ENCODE measurements around the gene ACTN1. TPM values are rescaled to one million over a fixed set of nuclear protein-coding genes. Genes with fewer than 3 reads are reported as not detected.

The ACTN1 gene
- 253 and 262 TPM in 2 replicates for total RNA-seq (2021; fragmentation: NEBNext Ultra II Directional; extraction: Animal tissue kit (Norgen Biotek cat#: 25700))
- 236 and 302 TPM in 2 replicates for polyA plus RNA-seq (2011; rRNA removed)
- polyA plus RNA-seq (2011; cell fraction: cytosol; rRNA removed) = 181 TPM
- 508 TPM for polyA plus RNA-seq (2011; cell fraction: nucleus; rRNA removed)
- polyA plus RNA-seq (2012, experiment 1 of 2) = 230 to 270 TPM (median 252 TPM) in 4 replicates
- 133 TPM for polyA plus RNA-seq (2012, experiment 2 of 2)
- polyA plus RNA-seq (2013, experiment 1 of 2) = 162 TPM
- 147 TPM for polyA plus RNA-seq (2013, experiment 2 of 2)
- polyA minus RNA-seq (2011; rRNA and poly(A)+ RNA removed) = 205 and 224 TPM in 2 replicates
- 222 TPM for polyA minus RNA-seq (2011; cell fraction: cytosol; rRNA and poly(A)+ RNA removed)
- 201 TPM for polyA minus RNA-seq (2011; cell fraction: nucleus; rRNA and poly(A)+ RNA removed)
- long read RNA-seq, experiment 1, full-length matches to known transcripts = 49 of 225 reads
- long read RNA-seq, experiment 1, partial matches to known transcripts = 145 of 225 reads
- long read RNA-seq, experiment 1, other reads (novel, unspliced or antisense) = 31 of 225 reads
- long read RNA-seq, experiment 2, partial matches to known transcripts = 3 of 6 reads
- long read RNA-seq, experiment 2, other reads (novel, unspliced or antisense) = 0 of 6 reads

GRCh38 chr14:68979021-68979721 is at the start of gene ACTN1:
ACTN1 (minus strand) TSS chr14:68979302; CDS start chr14:68979056, 246 bp downstream.
- no peaks in the 10 kb centered on the region for H3K9me3 ChIP-seq (ENCODE audit: insufficient read depth in 2 of 2, low read depth in 1 of 2, low read length in 1 of 2)
- no peaks in the 10 kb centered on the region; a peak in 1 of 7 replicates for H3K27me3 ChIP-seq (replicated peaks in 1 of 4; ENCODE audit: control insufficient read depth in 3 of 4, extremely low read depth in 1 of 4, insufficient read depth in 3 of 4, low read length in 3 of 4)
- H3K4me1 ChIP-seq (replicated peaks in 1 of 4; ENCODE audit: control insufficient read depth in 3 of 4, insufficient read depth in 4 of 4, low read length in 3 of 4) = peaks cover 4 to 20% (median 11%) of the 10 kb centered on the region in 4 experiments
- H2BK12ac ChIP-seq (ENCODE audit: low read depth, low read length) = peak within 1 kb of the TSS; percentile 86
- peak within 1 kb of the TSS; percentile 95 for H4K8ac ChIP-seq (ENCODE audit: extremely low read depth, insufficient read depth, low read length)
- WGBS, 2 experiments (ENCODE audit: extremely low coverage in 1 of 2, insufficient coverage in 1 of 2, insufficient read length in 1 of 2, insufficient replicate concordance in 2 of 2, low coverage in 1 of 2, low lambda C conversion rate in 2 of 2, missing lambda C conversion rate in 1 of 2) = 1% methylated on average over 38 of the region's 68 CpGs; no CpG with 5 or more reads in 1 of the 2 experiments
- H2BK5ac ChIP-seq (ENCODE audit: low read depth, low read length) = peak within 1 kb of the TSS; percentile 96; the same call in 1 of the 2 replicates
- H2BK15ac ChIP-seq (ENCODE audit: low read length) = peak within 1 kb of the TSS; percentile 84; the same call in 1 of the 2 replicates
- H3K4me3 ChIP-seq (ENCODE audit: extremely low read depth in 1 of 4, insufficient read depth in 2 of 4, low read depth in 3 of 4, low read length in 4 of 4) = peak within 1 kb of the TSS; percentile 78 to 99 (median 91)
- peaks cover 16 to 17% of the 10 kb centered on the region in 2 experiments for H4K20me1 ChIP-seq (replicated peaks in 1 of 2; ENCODE audit: control insufficient read depth in 1 of 2, insufficient read depth in 2 of 2, low read length in 2 of 2)
- peaks cover 3% of the 10 kb centered on the region; the same call in 1 of the 2 replicates for H3K23me2 ChIP-seq (ENCODE audit: low read depth, low read length)
- H2AFZ ChIP-seq (ENCODE audit: low read length) = no peak within 1 kb of the TSS
- peak within 1 kb of the TSS; percentile 93 for H3K18ac ChIP-seq (ENCODE audit: extremely low read depth, low read length)
- H2AK5ac ChIP-seq (ENCODE audit: low read depth, low read length) = no peak within 1 kb of the TSS
- H3K23ac ChIP-seq (ENCODE audit: insufficient read length) = no peak within 1 kb of the TSS
- H3K14ac ChIP-seq (ENCODE audit: insufficient read length) = no peak within 1 kb of the TSS
- H3K79me2 ChIP-seq (ENCODE audit: control insufficient read depth in 1 of 2, insufficient read depth in 2 of 2, low read length in 2 of 2) = peaks cover 30 to 43% of the 10 kb centered on the region in 2 experiments
- H3K9ac ChIP-seq (replicated peaks in 1 of 4; ENCODE audit: extremely low read depth in 1 of 4, low read depth in 3 of 4, low read length in 3 of 4) = peak within 1 kb of the TSS; percentile 87 to 91 (median 89)
- POLR2A ChIA-PET (ENCODE audit: partially characterized antibody) = interaction anchor here (0.6 to 2.6 kb wide), 18 partner anchors 10 to 130 kb away, joined by 3 to 13 read pairs (median 4); no protein-coding TSS in a partner anchor
- FAIRE-seq = no peak
- peak within 1 kb of the TSS; percentile 62 for H3K4ac ChIP-seq (replicated peaks; ENCODE audit: insufficient read length, low read depth, low read length)
- H2BK20ac ChIP-seq (ENCODE audit: low read length) = no peak within 1 kb of the TSS
- peak; percentile 87 to 89 for DNase-seq (ENCODE audit: low read depth in 1 of 2, low spot score in 2 of 2)
- H3K36me3 ChIP-seq (ENCODE audit: control insufficient read depth in 2 of 4, insufficient read depth in 4 of 4, low read length in 3 of 4) = peaks cover 0 to 11% (median 4%) of the 10 kb centered on the region in 4 experiments; a peak in 4 of 8 replicates
- H3K27ac ChIP-seq (ENCODE audit: low read depth, low read length) = peak within 1 kb of the TSS; percentile 88
- peak within 1 kb of the TSS; percentile 89 for H4K5ac ChIP-seq (ENCODE audit: insufficient read length, low read depth, low read length)
- peak within 1 kb of the TSS; percentile 85 to 92 for H3K4me2 ChIP-seq (ENCODE audit: insufficient read depth in 1 of 2, low read depth in 2 of 2, low read length in 2 of 2)
- H3K56ac ChIP-seq (replicated peaks; ENCODE audit: insufficient read length, low read depth, low read length) = peak within 1 kb of the TSS; percentile 88
- no peak within 1 kb of the TSS for H2BK120ac ChIP-seq (replicated peaks; ENCODE audit: low read depth, low read length)
- H3K79me1 ChIP-seq (ENCODE audit: low read depth, low read length) = peaks cover 20% of the 10 kb centered on the region
- peak within 1 kb of the TSS; percentile 81 for H4K91ac ChIP-seq (replicated peaks; ENCODE audit: insufficient read length, low read length)
- CTCF ChIA-PET (ENCODE audit: partially characterized antibody) = interaction anchor here (0.6 to 1.9 kb wide), 5 partner anchors 10 to 117 kb away, joined by 3 to 5 read pairs (median 4); no protein-coding TSS in a partner anchor
- TF ChIP-seq KDM1A (IDR thresholded peaks at IDR 0.05; ENCODE audit: borderline replicate concordance, low read length) (0 out of 2 replicates have a peak, but pooled peaks have one; percentile 45), BCL11A (IDR thresholded peaks at IDR 0.05; ENCODE audit: low read depth in 2 of 2, low read length in 2 of 2) (no peak), GABPA (IDR thresholded peaks at IDR 0.05; ENCODE audit: borderline replicate concordance, insufficient read depth, low read length) (no peak), EGR1 (IDR thresholded peaks at IDR 0.05; ENCODE audit: borderline replicate concordance, low read depth, low read length) (peak; percentile 73; the same call in 1 of the 2 replicates), POU5F1 (IDR thresholded peaks at IDR 0.05; ENCODE audit: low read depth, low read length) (no peak), CTBP2 (IDR thresholded peaks at IDR 0.05; ENCODE audit: borderline replicate concordance, insufficient read depth, insufficient read length, low read length) (no peak), SRF (IDR thresholded peaks at IDR 0.05; ENCODE audit: low read depth, low read length) (no peak), FOSL1 (IDR thresholded peaks at IDR 0.05; ENCODE audit: insufficient read depth, low read depth, low read length) (no peak)

Data from H1 (cell line).